GM18517 (cell line): ENCODE data around the gene CLIC5.

Source experiments
- ATAC-seq: cut with Tn5 transposase; IDR thresholded peaks from one replicate; pipeline ENCODE4 v1.9.1; 2021; ENCODE audit warnings: mild to moderate bottlenecking, moderate library complexity; ENCODE audit not compliant: unreplicated experiment

The CLIC5 gene

GRCh38 chr6:46015119-46015968, at the start of gene CLIC5:
Gene CLIC5, minus strand, starts transcription at chr6:46015860. Its CDS starts 318 bp downstream, at chr6:46015542.
- no peak for ATAC-seq

- no peak for ATAC-seq
Observed at GRCh38 chr6:46062991-46063390, 47.3 kb upstream of the CLIC5 start.

GRCh38 chr6:46062312-46062711, 46.7 kb upstream of the CLIC5 start:
- ATAC-seq: no peak

GRCh38 chr6:46061497-46061896, 45.8 kb upstream of the CLIC5 start:
- no peak for ATAC-seq

- ATAC-seq: no peak
Observed at GRCh38 chr6:46059608-46060007, 43.9 kb upstream of the CLIC5 start.

GRCh38 chr6:46058951-46059350, 43.3 kb upstream of the CLIC5 start:
- no peak for ATAC-seq

- ATAC-seq: no peak
Observed at GRCh38 chr6:46057792-46058191, 42.1 kb upstream of the CLIC5 start.

GRCh38 chr6:46056906-46057529, 41.4 kb upstream of the CLIC5 start:
- ATAC-seq: no peak

GRCh38 chr6:46054516-46054915, 38.9 kb upstream of the CLIC5 start:
- ATAC-seq: no peak

- no peak for ATAC-seq
Observed at GRCh38 chr6:46053039-46053933, 37.6 kb upstream of the CLIC5 start.

GRCh38 chr6:46052479-46052878, 36.8 kb upstream of the CLIC5 start:
- no peak for ATAC-seq

- no peak for ATAC-seq
Observed at GRCh38 chr6:46051962-46052361, 36.3 kb upstream of the CLIC5 start.

GRCh38 chr6:46050845-46051405, 35.3 kb upstream of the CLIC5 start:
- ATAC-seq: no peak

GRCh38 chr6:46048646-46049297, 33.1 kb upstream of the CLIC5 start:
- no peak for ATAC-seq

- ATAC-seq: no peak
Observed at GRCh38 chr6:46046558-46047174, 31.0 kb upstream of the CLIC5 start.

- ATAC-seq: no peak
Observed at GRCh38 chr6:46044881-46045617, 29.4 kb upstream of the CLIC5 start.

- ATAC-seq: peak; percentile 76
Observed at GRCh38 chr6:46042355-46042999, 26.8 kb upstream of the CLIC5 start.

GRCh38 chr6:46040288-46040687, 24.6 kb upstream of the CLIC5 start:
- no peak for ATAC-seq

GRCh38 chr6:46039646-46040045, 24.0 kb upstream of the CLIC5 start:
- no peak for ATAC-seq
